OCI-LY3 (cell line): ENCODE results near the gene RPS10.

Experiments
- H2AFZ ChIP-seq: fragments of 200-600, 300-600 bp; shearing (Covaris generic); 2 replicates; pipeline ENCODE4 v1.6.0; 2014; ENCODE audit warnings: antibody characterized with exemption, low read depth, low read length
- H3K27ac ChIP-seq: fragments of 200-600, 300-600 bp; sonication (generic); 2 replicates; pipeline ENCODE4 v1.5.1; 2014; ENCODE audit warnings: mild to moderate bottlenecking, low read length, moderate library complexity, mixed read lengths
- H3K27me3 ChIP-seq: fragments of 200-600, 300-600 bp; sonication (generic); 2 replicates; pipeline ENCODE4 v1.6.1; 2014; ENCODE audit warnings: low read depth, low read length, mixed read lengths
- H3K36me3 ChIP-seq: fragments of 200-600, 300-600 bp; sonication (generic); replicated peaks from 2 replicates; pipeline ENCODE3; 2014; ENCODE audit warnings: low read depth, low read length, mixed read lengths
- H3K4me1 ChIP-seq: fragments of 300-600, 200-600 bp; sonication (generic); 2 replicates; pipeline ENCODE4 v1.6.1; 2014; ENCODE audit warnings: low read length, mixed read lengths
- H3K4me2 ChIP-seq: fragments of 200-600, 300-600 bp; sonication (generic); 2 replicates; pipeline ENCODE4 v1.6.1; 2014; ENCODE audit warnings: low read length, mixed read lengths
- H3K4me3 ChIP-seq: fragments of 300-600, 200-600 bp; sonication (generic); 2 replicates; pipeline ENCODE4 v1.5.1; 2014; ENCODE audit warnings: antibody characterized with exemption, mild to moderate bottlenecking, low read length, moderate library complexity
- H3K79me2 ChIP-seq: fragments of 300-600, 200-600 bp; shearing (Covaris generic); 2 replicates; pipeline ENCODE4 v1.6.1; 2014; ENCODE audit warnings: mild to moderate bottlenecking, low read length, mixed read lengths
- H3K9ac ChIP-seq: fragments of 300-600, 200-600 bp; shearing (Covaris generic); 2 replicates; pipeline ENCODE4 v1.6.0; 2014; ENCODE audit warnings: mild to moderate bottlenecking, low read length, moderate library complexity
- H3K9me3 ChIP-seq: fragments of 200-600, 300-600 bp; shearing (Covaris generic); 2 replicates; pipeline ENCODE4 v1.6.1; 2014; ENCODE audit warnings: low read length, mixed read lengths; ENCODE audit not compliant: insufficient read depth
- H4K20me1 ChIP-seq: fragments of 200-600, 300-600 bp; sonication (generic); 2 replicates; pipeline ENCODE4 v1.6.1; 2016; ENCODE audit warnings: low read length, mixed read lengths; ENCODE audit not compliant: insufficient read depth
- CTCF ChIP-seq: fragments of 200-600, 300-600 bp; sonication (generic); IDR thresholded peaks from 2 replicates; pipeline ENCODE4 v1.5.1; 2014; ENCODE audit warnings: antibody characterized with exemption, low read length, low read depth
- EZH2phosphoT487 ChIP-seq: fragments of 200-600 bp; shearing (Covaris generic); IDR thresholded peaks from 2 replicates; pipeline ENCODE4 v1.6.1; 2018; ENCODE audit warnings: antibody characterized with exemption, mixed run types, low read depth

The RPS10 gene

DNA sequence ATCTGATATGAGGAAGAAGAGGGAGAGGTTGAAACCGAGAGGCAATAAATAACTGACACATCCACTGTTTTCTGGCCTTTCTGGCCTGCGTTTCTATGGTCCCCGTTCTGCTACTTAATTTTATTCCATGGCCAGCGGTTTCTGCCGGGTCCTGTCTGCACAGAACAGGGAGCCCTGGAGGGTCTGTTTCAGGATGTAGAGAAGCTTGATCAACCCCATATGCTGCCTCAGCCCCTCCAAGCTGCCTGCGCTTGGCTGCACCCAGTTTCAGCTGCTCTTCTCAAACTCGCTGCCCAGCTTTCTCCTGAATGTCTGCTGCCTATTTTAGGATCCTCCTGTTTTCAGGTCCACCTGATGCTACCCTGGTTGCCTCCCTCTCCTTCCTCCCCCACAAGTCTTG lies 21.5 kb upstream of the RPS10 start:
- Histone ChIP-seq H3K9me3 (no peaks in the 10 kb centered on the region), H3K4me3 (no peak overlapping the region), H2AFZ (no peak overlapping the region), H3K27ac (no peak overlapping the region), H4K20me1 (no peaks in the 10 kb centered on the region), H3K9ac (no peak overlapping the region), H3K4me1 (no peaks in the 10 kb centered on the region), H3K79me2 (no peaks in the 10 kb centered on the region), H3K27me3 (no peaks in the 10 kb centered on the region), H3K4me2 (no peak overlapping the region), H3K36me3 (no peaks in the 10 kb centered on the region)
- TF ChIP-seq EZH2phosphoT487 (no peak), CTCF (no peak)

GRCh38 chr6:34445313-34445860 lies 19.5 kb upstream of the RPS10 start:
- Histone ChIP-seq H3K4me3 (no peak overlapping the region), H3K27me3 (no peaks in the 10 kb centered on the region), H4K20me1 (no peaks in the 10 kb centered on the region), H3K79me2 (no peaks in the 10 kb centered on the region), H3K9ac (no peak overlapping the region), H3K27ac (no peak overlapping the region), H3K4me1 (no peaks in the 10 kb centered on the region), H2AFZ (no peak overlapping the region), H3K9me3 (no peaks in the 10 kb centered on the region), H3K4me2 (no peak overlapping the region), H3K36me3 (no peaks in the 10 kb centered on the region)
- TF ChIP-seq EZH2phosphoT487 (no peak), CTCF (no peak)

DNA sequence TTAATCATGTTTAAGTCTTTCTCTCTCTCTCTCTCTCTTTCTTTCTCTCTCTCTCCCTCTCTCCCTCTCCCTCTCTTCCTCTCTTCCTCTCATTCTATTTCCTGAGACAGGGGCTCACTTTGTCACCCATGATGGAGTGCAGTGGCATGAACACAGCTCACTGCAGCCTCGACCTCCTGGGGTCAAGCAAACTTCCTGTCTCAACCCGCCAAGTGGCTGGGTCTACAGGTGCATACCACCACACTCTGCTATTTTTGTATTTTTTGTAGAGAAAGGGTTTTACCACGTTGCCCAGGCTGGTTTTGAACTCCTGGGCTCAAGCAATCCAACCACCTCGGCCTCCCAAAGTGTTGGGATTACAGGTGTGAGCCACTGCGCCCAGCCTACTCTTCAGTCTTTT lies 15.7 kb upstream of the RPS10 start:
- Histone ChIP-seq H3K36me3 (no peaks in the 10 kb centered on the region), H3K9ac (no peak overlapping the region), H2AFZ (no peak overlapping the region), H3K9me3 (no peaks in the 10 kb centered on the region), H3K79me2 (no peaks in the 10 kb centered on the region), H4K20me1 (no peaks in the 10 kb centered on the region), H3K27me3 (no peaks in the 10 kb centered on the region), H3K4me2 (no peak overlapping the region), H3K4me1 (no peaks in the 10 kb centered on the region), H3K4me3 (no peak overlapping the region), H3K27ac (no peak overlapping the region)
- TF ChIP-seq CTCF (no peak), EZH2phosphoT487 (no peak)

GRCh38 chr6:34439442-34439841 lies 13.6 kb upstream of the RPS10 start:
- Histone ChIP-seq H3K9me3 (no peaks in the 10 kb centered on the region), H2AFZ (no peak overlapping the region), H3K36me3 (no peaks in the 10 kb centered on the region), H3K4me1 (no peaks in the 10 kb centered on the region), H3K27ac (no peak overlapping the region), H3K9ac (no peak overlapping the region), H3K27me3 (no peaks in the 10 kb centered on the region), H3K79me2 (no peaks in the 10 kb centered on the region), H3K4me3 (no peak overlapping the region), H4K20me1 (no peaks in the 10 kb centered on the region), H3K4me2 (no peak overlapping the region)
- TF ChIP-seq CTCF: no peak
- TF ChIP-seq EZH2phosphoT487: no peak
